Kasumi-1 (cell line): ENCODE data around the gene RHCE.
"Not testable (repeated sequence)": the region's sequence is repeated elsewhere in the genome, so short reads cannot be mapped to it uniquely, and the experiment has no call there.

Source experiments
- DNase-seq, 2 experiments: peaks; one replicate each; lab custom pipeline; 2025; lab: John Stamatoyannopoulos, UW

RHCE gene

GRCh38 chr1:25420715-25421114 lies at the start of gene RHCE:
Gene RHCE, minus strand, starts transcription at chr1:25420825. Its CDS starts 39 bp downstream, at chr1:25420786.
- DNase-seq = not testable (repeated sequence)

GRCh38 chr1:25469177-25469576 lies 48.6 kb upstream of the RHCE start:
- no peak for DNase-seq

GRCh38 chr1:25468033-25468432 lies 47.4 kb upstream of the RHCE start:
- DNase-seq = no peak

- DNase-seq = no peak
Measured at GRCh38 chr1:25467616-25468015, 47.0 kb upstream of the RHCE start.

GRCh38 chr1:25467193-25467592 lies 46.6 kb upstream of the RHCE start:
- no peak for DNase-seq

GRCh38 chr1:25462732-25463131 lies 42.1 kb upstream of the RHCE start:
- no peak for DNase-seq

GRCh38 chr1:25461849-25462248 lies 41.2 kb upstream of the RHCE start:
- peak; percentile 21 to 35 for DNase-seq

- not testable (repeated sequence) for DNase-seq
Measured at GRCh38 chr1:25460816-25461215, 40.2 kb upstream of the RHCE start.

- DNase-seq = no peak
Measured at GRCh38 chr1:25460020-25460419, 39.4 kb upstream of the RHCE start.

GRCh38 chr1:25458541-25459298 lies 38.1 kb upstream of the RHCE start:
- DNase-seq = peak in 1 of 2 experiments; percentile 13

- DNase-seq = peak; percentile 18 to 32
Measured at GRCh38 chr1:25456502-25456901, 35.9 kb upstream of the RHCE start.

GRCh38 chr1:25451908-25452307 lies 31.3 kb upstream of the RHCE start:
- peak; percentile 30 to 51 for DNase-seq

- no peak for DNase-seq
Measured at GRCh38 chr1:25450891-25451290, 30.3 kb upstream of the RHCE start.

GRCh38 chr1:25447547-25447946 lies 26.9 kb upstream of the RHCE start:
- DNase-seq = no peak

GRCh38 chr1:25445993-25446538 lies 25.4 kb upstream of the RHCE start:
- DNase-seq = no peak

GRCh38 chr1:25444604-25445003 lies 24.0 kb upstream of the RHCE start:
- not testable (repeated sequence) for DNase-seq

GRCh38 chr1:25443030-25443699 lies 22.5 kb upstream of the RHCE start:
- DNase-seq = no peak

- DNase-seq = no peak
Measured at GRCh38 chr1:25442178-25442577, 21.6 kb upstream of the RHCE start.

GRCh38 chr1:25439287-25439686 lies 18.7 kb upstream of the RHCE start:
- no peak for DNase-seq

- DNase-seq = no peak
Measured at GRCh38 chr1:25437672-25438071, 17.0 kb upstream of the RHCE start.

- DNase-seq = peak; percentile 7 to 35
Measured at GRCh38 chr1:25435397-25436108, 14.9 kb upstream of the RHCE start.

GRCh38 chr1:25433389-25434186 lies 13.0 kb upstream of the RHCE start:
- DNase-seq = no peak
